IMR-90 (cell line): ENCODE measurements around the gene BRAP. TPM values are rescaled to one million over a fixed set of nuclear protein-coding genes. Genes with fewer than 3 reads are reported as not detected.
"Not testable (repeated sequence)": the region's sequence is repeated elsewhere in the genome, so short reads cannot be mapped to it uniquely, and the experiment has no call there.

Experiments
- ATAC-seq: fragments of 200-7000 bp; cut with Tn5 transposase; 2 replicates; pipeline ENCODE4 v1.9.1; 2020; ENCODE audit warnings: low read depth, mild to moderate bottlenecking, moderate library complexity
- BruUV-seq: library from RNA; stranded (reverse); fragments of 400-500 nt; replicated peaks from 2 replicates; lab custom pipeline; 2021; lab: Mats Ljungman, UMichigan
- CTCF ChIA-PET: fragments of 300-600 bp; formaldehyde crosslinking; extraction: SDS; loops from one replicate; lab custom pipeline; 2021; ENCODE audit warnings: antibody characterized with exemption; lab: Yijun Ruan, JAX
- POLR2A ChIA-PET: fragments of 300-600 bp; sonication (Branson Sonifier 250); formaldehyde crosslinking; loops from one replicate; lab custom pipeline; 2022; ENCODE audit warnings: antibody characterized with exemption; ENCODE audit not compliant: unreplicated experiment; lab: Charles Lee
- DNase-seq: peaks from one replicate; pipeline ENCODE4 v3.0.0; 2013
- H2AFZ ChIP-seq: replicated peaks from 2 replicates; pipeline ENCODE3; 2013; ENCODE audit warnings: low read length, mild to moderate bottlenecking; ENCODE audit not compliant: poor library complexity
- H2AK5ac ChIP-seq: 2 replicates; pipeline ENCODE4 v1.6.1; 2013; ENCODE audit warnings: low read depth, low read length, inconsistent platforms
- H2AK9ac ChIP-seq: replicated peaks from 2 replicates; pipeline ENCODE3; 2013; ENCODE audit warnings: mild to moderate bottlenecking, low read depth, low read length, moderate library complexity; ENCODE audit not compliant: poor library complexity
- H2BK120ac ChIP-seq: 2 replicates; pipeline ENCODE4 v1.6.1; 2013; ENCODE audit warnings: low read depth, low read length, inconsistent platforms
- H2BK15ac ChIP-seq: 3 replicates; pipeline ENCODE4 v1.6.1; 2013; ENCODE audit warnings: low read depth, low read length, inconsistent platforms
- H2BK20ac ChIP-seq: 2 replicates; pipeline ENCODE4 v1.6.1; 2013; ENCODE audit warnings: low read depth, mild to moderate bottlenecking, inconsistent platforms, low read length, moderate library complexity
- H2BK5ac ChIP-seq: 2 replicates; pipeline ENCODE4 v1.6.1; 2013; ENCODE audit warnings: mild to moderate bottlenecking, low read depth, low read length, inconsistent platforms; ENCODE audit not compliant: poor library complexity, severe bottlenecking
- H3K14ac ChIP-seq: replicated peaks from 2 replicates; pipeline ENCODE4 v1.6.1; 2013; ENCODE audit warnings: low read depth, low read length, inconsistent platforms
- H3K18ac ChIP-seq: 2 replicates; pipeline ENCODE4 v1.6.1; 2013; ENCODE audit warnings: low read depth, low read length, control low read depth
- H3K23ac ChIP-seq: 2 replicates; pipeline ENCODE4 v1.6.1; 2013; ENCODE audit warnings: low read depth, low read length, inconsistent platforms
- H3K27ac ChIP-seq: 2 replicates; pipeline ENCODE4 v1.5.1; 2013; ENCODE audit warnings: mild to moderate bottlenecking, control low read depth, low read length; ENCODE audit not compliant: insufficient read depth
- H3K27me3 ChIP-seq: 2 replicates; pipeline ENCODE4 v1.6.1; 2013; ENCODE audit warnings: low read length; ENCODE audit not compliant: control insufficient read depth, insufficient read depth
- H3K36me3 ChIP-seq: 2 replicates; pipeline ENCODE4 v1.6.1; 2013; ENCODE audit warnings: low read length, mixed read lengths; ENCODE audit not compliant: control insufficient read depth, insufficient read depth
- H3K4ac ChIP-seq: 2 replicates; pipeline ENCODE4 v1.6.1; 2013; ENCODE audit warnings: low read depth, low read length, inconsistent platforms
- H3K4me1 ChIP-seq: 2 replicates; pipeline ENCODE4 v1.6.1; 2013; ENCODE audit warnings: low read length, mixed read lengths; ENCODE audit not compliant: control insufficient read depth, insufficient read depth
- H3K4me2 ChIP-seq: 2 replicates; pipeline ENCODE4 v1.6.1; 2013; ENCODE audit warnings: low read depth, mild to moderate bottlenecking, control low read depth, low read length, moderate library complexity
- H3K4me3 ChIP-seq: 2 replicates; pipeline ENCODE4 v1.5.1; 2013; ENCODE audit warnings: low read depth, mild to moderate bottlenecking, control low read depth, low read length, moderate library complexity; ENCODE audit not compliant: insufficient read depth
- H3K56ac ChIP-seq: 2 replicates; pipeline ENCODE4 v1.6.1; 2013; ENCODE audit warnings: low read length, inconsistent platforms; ENCODE audit not compliant: insufficient read depth; ENCODE audit errors: extremely low read depth
- H3K79me1 ChIP-seq, 2 experiments: 2 replicates each; pipeline ENCODE4 v1.6.1; 2013; ENCODE audit warnings: low read length in 2 of 2, inconsistent platforms in 1 of 2, low read depth in 1 of 2
- H3K9ac ChIP-seq: 2 replicates; pipeline ENCODE4 v1.6.1; 2013; ENCODE audit warnings: low read depth, low read length, control low read depth
- H3K9me1 ChIP-seq: 2 replicates; pipeline ENCODE4 v1.6.1; 2013; ENCODE audit warnings: low read length, inconsistent platforms; ENCODE audit not compliant: insufficient read depth
- H3K9me3 ChIP-seq: 2 replicates; pipeline ENCODE4 v1.6.1; 2013; ENCODE audit warnings: low read length; ENCODE audit not compliant: control insufficient read depth, insufficient read depth
- H4K20me1 ChIP-seq: 2 replicates; pipeline ENCODE4 v1.6.1; 2013; ENCODE audit warnings: low read length, inconsistent platforms; ENCODE audit not compliant: insufficient read depth
- H4K5ac ChIP-seq: 2 replicates; pipeline ENCODE4 v1.6.1; 2013; ENCODE audit warnings: mild to moderate bottlenecking, low read depth, low read length, control low read depth
- H4K8ac ChIP-seq, 2 experiments: 2 replicates each; pipeline ENCODE4 v1.6.1; 2013; ENCODE audit warnings: low read depth in 2 of 2, low read length in 2 of 2, control low read depth in 1 of 2, inconsistent platforms in 1 of 2
- H4K91ac ChIP-seq: 2 replicates; pipeline ENCODE4 v1.6.1; 2013; ENCODE audit warnings: low read depth, low read length, inconsistent platforms; ENCODE audit not compliant: insufficient read depth
- WGBS, 2 experiments: methylation state at CpG; one replicate each; pipeline versions ENCODE4 v1.1.5 to v1.1.7; 2013; ENCODE audit warnings: missing lambda C conversion rate in 2 of 2; ENCODE audit not compliant: insufficient read length in 1 of 2; ENCODE audit errors: extremely low coverage in 2 of 2; 5-methylcytosine and 5-hydroxymethylcytosine counted together
- dilution Hi-C: fragments of 300-500 bp; cut with HindIII; formaldehyde crosslinking; loops from one replicate; pipeline ENCODE4 v1.14.3; 2018; ENCODE audit warnings: low sequenced_read_pairs; ENCODE audit not compliant: unreplicated experiment
- in situ Hi-C: fragments of 300-500 bp; cut with MboI; formaldehyde crosslinking; loops from 3 replicates; pipeline ENCODE4 v1.14.3; 2019; ENCODE audit warnings: low sequenced_read_pairs, inconsistent platforms, mixed read lengths
- intact Hi-C: fragments of 100-400 bp; cut with micrococcal nuclease; formaldehyde crosslinking; loops from 2 replicates; pipeline ENCODE4 v1.10.0; 2022
- polyA plus RNA-seq, 3 experiments: library from polyadenylated mRNA; depleted of rRNA; stranded (reverse); fragments of >200 nt; gene quantifications; 2 replicates each; pipeline ENCODE4 v1.2.3, GENCODE V29; 2012; ENCODE audit warnings: low replicate concordance in 1 of 3
- total RNA-seq: library from RNA; depleted of rRNA; stranded (reverse); fragments of >200 nt; gene quantifications from 2 replicates; pipeline ENCODE4 v1.2.3, GENCODE V29; 2012

The BRAP gene
- total and polyA plus RNA-seq, 2 of the 4 experiments (the other 2 are of a cell fraction) = 10.3 to 17.2 TPM

GRCh38 chr12:111602857-111603256 is 82.9 kb downstream of the BRAP start:
- H3K79me1 ChIP-seq = peaks cover 9 to 14% of the 10 kb centered on the region in 2 experiments; a peak in 1 of 4 replicates
- H3K27ac ChIP-seq, H2BK15ac ChIP-seq, H2BK120ac ChIP-seq, H2AK5ac ChIP-seq, dilution Hi-C loops, ATAC-seq, H4K8ac ChIP-seq, H3K36me3 ChIP-seq, H3K4me2 ChIP-seq, H4K91ac ChIP-seq, H2BK5ac ChIP-seq, H3K14ac ChIP-seq, H3K56ac ChIP-seq, H4K20me1 ChIP-seq, POLR2A ChIA-PET, H3K9me1 ChIP-seq, intact Hi-C loops, in situ Hi-C loops, H3K9ac ChIP-seq, BruUV-seq, H2AFZ ChIP-seq, H3K4ac ChIP-seq, H3K23ac ChIP-seq, H3K9me3 ChIP-seq, H3K27me3 ChIP-seq, H4K5ac ChIP-seq, H3K4me1 ChIP-seq, DNase-seq, H2BK20ac ChIP-seq, H3K18ac ChIP-seq, H3K4me3 ChIP-seq, H2AK9ac ChIP-seq: not testable (repeated sequence)
- CTCF ChIA-PET = interaction anchor here (0.6 kb wide), 1 partner anchor 151 kb away, joined by 3 read pairs; no protein-coding TSS in a partner anchor
- no CpG with 5 or more reads among the region's 11 CpGs for WGBS, 2 experiments
